HG03159 (cell line): ENCODE results near the gene RAB25.

Experiments
- ATAC-seq: cut with Tn5 transposase; IDR thresholded peaks from one replicate; pipeline ENCODE4 v1.9.1; 2021; ENCODE audit warnings: mild to moderate bottlenecking, moderate library complexity; ENCODE audit not compliant: unreplicated experiment

The RAB25 gene

DNA sequence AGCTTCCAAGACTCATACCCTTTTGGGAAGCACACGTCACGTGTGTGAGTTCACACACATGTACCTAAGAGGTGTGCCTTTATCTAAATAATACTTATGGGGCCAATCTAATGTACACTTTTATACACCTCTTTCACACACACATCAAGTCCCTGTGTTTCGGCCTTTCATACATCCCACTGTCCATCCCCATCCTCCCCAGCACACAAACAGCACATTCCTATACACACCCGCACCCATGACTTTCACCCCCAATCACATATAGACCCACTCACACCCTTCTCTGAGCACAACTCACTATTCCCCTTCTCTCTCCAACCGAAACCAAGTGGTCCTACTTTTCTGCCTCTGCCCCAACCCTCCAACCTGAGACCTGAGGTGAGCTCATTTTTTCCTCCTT, 17.8 kb downstream of the RAB25 start:
- no peak for ATAC-seq

DNA sequence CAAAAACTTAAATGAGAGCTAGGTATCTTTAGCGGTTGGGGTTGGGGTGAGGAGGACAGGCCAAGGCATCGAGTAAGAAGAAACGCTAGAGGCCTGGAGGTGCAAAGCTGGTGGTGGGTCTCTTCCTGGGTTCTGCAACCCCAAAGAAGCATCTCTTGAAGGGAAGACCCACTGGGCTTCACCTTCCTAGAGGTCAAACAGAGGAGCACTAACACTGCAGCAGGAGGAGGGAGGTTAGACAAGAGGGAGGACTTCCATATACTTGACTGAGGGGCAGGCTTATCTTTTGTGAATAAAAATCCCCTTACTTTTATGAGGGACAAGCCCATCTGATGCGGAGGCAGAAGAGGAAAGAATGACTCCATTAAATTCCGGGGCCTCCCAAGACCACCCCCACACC, 18.8 kb downstream of the RAB25 start:
- no peak for ATAC-seq

DNA sequence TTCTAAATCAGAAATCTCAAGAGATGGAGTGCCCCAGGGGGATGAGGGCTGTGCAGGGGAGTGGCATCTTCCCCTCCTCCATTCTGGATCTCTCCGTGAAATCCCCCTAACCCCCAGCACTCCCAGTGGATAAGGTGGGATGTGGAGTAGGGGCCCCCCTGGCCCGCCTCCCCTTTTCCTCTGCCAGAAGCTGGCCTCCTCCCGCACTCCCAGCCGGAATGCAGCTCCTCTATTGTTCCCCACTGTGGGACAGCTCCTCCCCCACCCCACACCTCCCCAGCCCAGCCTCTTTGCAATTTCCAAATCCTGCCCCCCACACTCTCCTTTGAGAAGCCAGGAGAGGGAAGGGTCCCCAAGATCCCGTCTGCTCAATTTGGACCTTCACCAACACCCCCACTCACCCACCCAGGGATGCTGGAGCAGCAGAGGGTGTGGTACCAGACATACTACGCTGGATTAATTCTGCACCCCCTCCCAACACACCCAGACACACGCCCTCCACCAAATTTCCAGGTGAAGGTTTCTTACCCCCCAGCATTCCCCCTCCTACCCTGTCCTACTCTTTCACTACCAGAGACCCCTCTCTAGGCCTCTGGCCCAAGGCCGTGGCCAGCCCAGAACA, 19.4 kb downstream of the RAB25 start:
- no peak for ATAC-seq

DNA sequence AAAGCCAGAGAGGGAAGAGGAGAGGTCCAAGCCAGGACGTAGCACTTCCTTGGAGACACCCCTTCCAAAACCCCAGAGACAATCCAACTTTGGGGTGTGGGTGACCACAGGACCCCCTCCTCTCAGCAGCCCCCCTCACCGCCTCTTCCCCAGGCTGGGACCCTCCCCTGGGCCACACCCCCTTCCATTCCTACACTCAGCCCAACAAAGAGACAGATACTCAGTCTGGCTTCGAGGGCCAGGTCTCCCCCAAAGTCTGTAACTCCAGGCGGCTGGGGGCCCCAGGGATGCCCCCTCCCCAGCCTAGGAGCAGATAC, 19.9 kb downstream of the RAB25 start:
- no peak for ATAC-seq

DNA sequence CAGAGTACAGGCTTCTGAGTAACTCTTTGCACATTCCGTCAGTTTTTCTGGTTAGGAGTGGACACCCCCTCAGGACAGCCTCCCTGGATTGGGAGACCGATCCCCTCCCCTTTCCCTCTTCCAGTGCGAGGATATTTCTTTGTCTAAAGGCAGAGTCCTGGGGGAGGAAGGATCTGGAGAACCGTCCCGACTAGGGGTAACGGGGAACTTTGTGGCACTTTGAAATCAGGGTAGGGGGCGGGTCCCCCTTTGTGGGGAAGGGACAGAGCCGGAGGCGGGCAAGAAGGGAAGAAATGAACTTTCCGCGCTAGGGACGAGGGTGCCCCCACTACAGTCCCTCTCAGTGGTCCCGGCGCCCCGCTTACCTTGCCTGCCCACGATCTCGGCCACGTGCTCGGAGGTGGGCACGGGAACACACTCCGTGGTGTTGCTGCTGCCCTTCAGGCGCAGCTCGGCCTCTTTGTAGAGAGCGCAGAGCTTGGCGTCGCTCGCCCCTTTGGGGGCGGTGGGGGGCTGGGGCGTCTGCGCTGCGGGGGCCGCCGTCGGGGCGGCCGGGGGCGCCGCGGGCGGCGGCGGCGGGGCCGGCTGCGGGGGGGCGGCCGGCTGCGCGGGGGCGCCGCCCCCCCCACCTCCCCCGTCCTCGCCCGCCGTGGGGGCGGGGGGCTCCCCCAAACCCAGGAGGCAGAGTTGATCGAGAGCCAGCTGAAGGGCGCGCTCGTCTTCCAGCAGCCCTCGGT, 20.4 kb downstream of the RAB25 start:
- ATAC-seq = no peak

DNA sequence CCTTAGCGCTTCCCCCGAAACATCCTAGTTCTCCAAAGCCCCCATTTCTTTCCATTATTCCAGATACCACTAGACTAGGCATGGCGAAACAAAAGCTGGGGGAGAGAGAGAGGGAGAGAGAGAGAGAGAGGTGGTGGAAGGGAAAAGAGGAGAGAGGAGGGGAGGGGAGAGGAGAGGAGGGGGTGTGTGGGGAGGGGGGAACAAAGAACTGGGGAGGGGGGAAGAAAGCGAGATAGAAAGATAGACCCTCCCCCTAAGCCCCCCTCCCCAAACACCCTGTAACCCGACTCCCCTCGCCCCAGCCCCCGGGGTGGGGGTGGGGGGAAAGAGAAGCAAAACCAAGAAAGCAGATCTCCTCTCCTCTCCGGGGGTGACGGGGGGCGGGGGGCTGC, 21.0 kb downstream of the RAB25 start:
- no peak for ATAC-seq

DNA sequence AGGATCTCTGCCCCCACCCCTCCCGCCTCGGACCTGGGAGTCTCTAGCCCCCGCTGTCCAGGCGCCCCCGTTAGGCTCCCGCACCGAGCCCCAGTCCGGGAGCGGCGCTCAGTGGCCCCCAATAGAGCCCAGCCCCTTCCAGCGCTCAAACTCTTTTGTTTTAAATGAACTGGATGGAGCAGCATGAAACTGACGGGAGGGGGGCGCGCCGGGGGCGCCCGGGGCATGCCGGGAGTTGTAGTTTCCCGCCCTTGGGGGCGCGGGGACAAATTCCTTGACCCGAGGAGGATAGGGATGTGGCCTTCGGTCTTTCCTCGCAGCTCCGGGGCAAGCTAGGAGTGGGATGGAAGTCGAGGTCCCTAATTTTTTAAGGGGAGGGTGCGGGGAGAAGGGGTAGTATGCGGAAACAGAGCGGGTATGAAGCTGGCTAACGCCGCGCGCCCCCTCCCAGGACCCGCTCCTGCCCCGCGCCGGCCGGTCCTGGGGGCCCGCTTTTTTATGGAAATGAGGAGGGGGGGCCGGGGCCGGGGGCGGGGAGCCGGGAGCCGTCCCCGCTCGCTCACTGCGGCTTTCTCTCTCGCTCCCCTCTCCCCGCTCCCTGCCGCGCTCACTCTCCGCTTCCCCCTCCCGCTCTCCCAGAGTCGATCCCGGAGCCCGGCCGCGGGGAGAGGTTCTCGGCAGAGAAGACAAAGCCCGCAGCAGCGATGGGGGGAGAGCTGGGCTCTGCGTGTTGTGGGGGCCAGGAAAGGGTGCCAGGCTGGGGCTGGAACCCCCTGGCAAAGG, 21.5 kb downstream of the RAB25 start, which contains the start of gene MEX3A:
Gene MEX3A (minus strand): TSS at position 157 of the 783 bp plus-strand sequence. CDS start 467 bp downstream, outside the sequence.
- ATAC-seq = peak; percentile 49

DNA sequence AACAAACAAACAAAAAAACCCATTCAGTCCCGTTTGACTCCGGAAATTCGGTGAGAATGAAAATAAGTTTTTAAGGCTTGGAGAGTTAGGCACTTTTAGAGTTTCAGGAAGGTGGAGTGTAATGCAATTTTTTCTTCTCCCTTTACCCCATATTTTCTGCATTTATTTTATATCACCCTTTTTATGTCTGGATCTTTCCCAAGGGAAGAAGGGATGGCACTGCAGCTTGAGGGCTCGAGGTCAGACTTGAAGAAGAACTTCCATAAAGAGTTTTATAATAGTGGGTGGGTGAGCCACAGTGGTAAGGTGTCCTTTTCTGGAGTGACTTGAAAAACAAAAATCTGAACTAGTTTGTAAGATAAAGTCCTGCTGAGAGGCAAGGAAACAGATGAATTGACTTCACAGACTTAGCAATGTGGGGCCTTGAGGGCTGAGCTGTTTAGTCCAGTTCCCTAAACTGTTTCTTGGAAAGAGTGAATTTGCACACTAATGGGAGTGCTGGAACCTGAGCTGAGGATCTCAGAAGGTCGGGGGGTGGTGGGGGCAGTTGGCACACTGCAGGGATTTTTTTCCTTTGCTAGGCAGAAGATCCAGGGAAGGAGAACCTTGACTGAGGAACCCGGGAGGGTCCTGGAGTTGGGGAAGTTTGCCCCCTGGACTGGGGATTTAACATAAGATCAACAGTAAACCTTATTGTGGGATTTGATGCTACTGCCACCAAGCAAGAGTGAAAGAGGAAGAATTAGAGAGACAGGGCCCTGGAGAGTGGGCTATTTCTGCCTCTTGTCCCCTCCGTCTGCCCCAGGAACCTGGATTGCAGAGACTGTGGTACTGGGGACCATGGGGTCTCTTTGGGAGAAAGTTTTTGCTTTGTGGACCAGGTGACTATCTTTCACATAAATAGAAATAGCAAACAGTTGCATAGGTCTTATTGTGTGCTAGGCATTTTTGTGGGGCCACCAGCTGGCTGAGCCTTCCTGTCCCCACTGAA, 23.1 kb downstream of the RAB25 start:
- ATAC-seq = no peak

DNA sequence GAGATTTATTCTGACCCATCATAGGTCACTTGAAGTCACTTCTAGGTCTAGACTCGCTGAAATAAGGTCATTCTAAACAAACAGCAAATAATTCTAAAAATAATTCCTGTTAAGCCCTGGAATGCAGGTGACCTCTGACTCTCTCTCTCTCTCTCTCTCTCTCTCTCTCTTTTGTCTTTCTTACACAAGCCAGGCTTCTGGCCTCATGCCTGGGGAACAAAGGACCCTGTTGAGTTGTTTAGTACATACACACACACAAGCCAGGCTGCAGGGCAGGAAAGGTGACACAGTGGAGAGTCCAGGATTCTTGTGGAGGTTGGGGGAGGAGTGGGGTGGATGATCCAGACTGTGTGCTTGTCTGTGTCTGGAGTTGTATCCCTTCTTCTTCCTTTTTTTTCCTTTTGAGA, 25.3 kb downstream of the RAB25 start:
- no peak for ATAC-seq

DNA sequence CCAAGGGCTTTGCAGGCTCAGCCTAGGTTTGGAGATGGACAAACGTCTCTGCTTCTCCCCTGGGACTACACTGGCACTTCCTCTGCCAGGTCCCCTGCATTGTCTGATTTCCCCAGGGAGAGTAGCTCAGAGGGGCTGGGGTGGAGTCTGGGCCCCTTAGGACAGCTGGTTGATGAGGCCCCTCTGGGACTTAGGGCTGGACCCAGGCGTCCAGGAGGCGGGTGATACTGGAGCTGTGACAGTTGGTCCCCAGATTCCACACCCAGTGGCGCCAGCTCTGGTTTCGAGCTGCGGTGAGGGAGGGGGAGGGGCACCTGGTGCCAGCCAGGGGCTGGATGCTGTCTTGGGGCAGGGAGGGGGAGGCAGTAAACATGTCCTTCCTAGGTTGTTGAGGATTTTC, 28.7 kb downstream of the RAB25 start:
- no peak for ATAC-seq

DNA sequence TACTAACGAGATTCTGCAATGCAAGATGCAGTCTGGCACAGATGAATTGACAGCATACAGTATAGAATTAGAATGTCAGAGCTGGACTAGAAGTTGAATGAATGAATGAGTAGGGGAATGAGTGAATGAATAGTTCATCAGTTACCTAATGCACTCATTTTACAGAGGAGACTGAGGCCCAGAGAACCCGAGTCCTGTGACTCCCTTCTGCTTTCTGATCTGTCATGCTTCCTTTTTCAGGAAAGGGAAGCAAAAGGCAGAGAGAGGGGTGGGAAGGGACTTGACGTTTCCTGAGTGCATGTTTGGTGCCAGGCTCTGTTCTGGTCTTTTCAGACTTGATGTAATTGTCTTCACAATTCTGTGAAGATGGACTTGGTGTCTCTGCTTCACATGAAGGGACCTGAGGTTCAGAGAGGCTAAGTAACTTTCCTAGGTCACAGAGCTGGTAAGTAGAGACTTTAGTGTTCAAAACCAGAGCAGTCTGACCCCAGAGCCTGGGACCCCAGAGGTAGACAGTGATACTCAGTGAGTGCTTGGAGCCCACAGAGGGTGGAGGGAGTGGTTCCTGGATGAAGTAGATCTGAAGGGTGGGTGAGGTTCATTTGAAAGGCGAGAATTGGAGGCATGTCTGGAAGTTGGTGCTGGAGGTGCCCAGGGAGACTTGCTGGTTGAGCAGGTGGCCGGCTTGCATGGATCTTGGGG, 29.3 kb downstream of the RAB25 start:
- no peak for ATAC-seq

DNA sequence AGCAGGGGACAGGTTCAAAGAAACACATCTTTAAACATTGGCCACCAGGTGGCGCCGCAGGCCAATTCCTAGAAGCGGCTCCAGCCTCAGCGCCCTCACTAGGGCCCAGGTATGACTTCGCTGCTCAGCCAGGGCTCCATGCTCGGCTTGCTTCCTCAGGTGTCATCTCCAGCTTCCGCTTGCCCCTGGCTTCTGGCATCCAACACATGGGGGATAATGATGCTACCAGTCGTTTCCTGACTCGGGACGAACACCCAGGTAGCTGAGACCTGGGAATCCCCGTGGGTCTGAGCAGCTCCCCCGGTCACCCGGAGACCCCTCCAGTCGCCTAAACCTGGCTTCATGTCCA, 29.9 kb downstream of the RAB25 start:
- no peak for ATAC-seq

DNA sequence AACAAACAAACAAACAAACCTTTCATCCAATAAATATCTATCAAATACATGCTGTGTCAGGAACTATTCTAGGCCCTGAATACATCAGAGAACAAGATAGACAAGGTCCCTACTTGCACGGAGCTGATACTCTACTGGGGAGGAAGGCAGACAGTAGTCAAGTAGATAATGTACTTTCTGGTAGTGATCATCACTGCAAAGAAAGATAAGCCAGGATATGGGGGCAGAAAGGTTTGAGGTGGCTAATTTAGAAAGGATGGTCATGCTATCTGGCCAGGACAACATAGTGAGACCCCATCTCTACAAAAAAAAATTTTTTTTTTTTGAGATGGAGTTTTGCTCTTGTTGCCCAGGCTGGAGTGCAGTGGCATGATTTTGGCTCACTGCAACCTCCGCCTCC, 30.6 kb downstream of the RAB25 start:
- ATAC-seq = no peak

DNA sequence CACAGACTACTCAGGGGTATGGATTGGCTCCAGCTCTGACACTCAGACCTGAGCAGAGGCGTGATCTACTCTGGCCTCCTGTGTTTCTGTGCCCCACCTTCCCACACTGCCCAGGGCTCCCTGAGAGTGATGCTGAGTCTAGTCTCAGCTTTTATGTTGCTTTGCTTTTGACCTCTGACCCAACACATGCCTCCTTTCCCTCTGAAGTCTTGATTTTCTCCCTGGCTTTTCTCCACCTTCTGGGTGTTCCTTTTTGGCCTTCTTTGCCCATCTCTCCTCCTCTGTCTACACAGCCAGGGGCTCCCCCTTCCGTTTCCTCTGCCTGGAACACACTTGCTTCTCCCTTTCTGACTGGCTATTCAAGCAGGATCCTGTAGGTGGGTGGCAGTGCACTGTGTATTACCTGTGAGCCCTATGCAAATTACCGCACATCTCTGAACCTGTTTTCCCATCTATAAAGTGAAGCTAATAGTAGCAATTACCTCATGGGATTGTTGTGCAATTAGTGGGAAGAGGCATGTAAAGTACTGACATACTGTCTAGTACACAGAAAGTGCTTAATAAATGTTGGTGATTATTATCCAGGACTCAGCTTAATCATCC, 35.0 kb downstream of the RAB25 start:
- ATAC-seq = no peak

DNA sequence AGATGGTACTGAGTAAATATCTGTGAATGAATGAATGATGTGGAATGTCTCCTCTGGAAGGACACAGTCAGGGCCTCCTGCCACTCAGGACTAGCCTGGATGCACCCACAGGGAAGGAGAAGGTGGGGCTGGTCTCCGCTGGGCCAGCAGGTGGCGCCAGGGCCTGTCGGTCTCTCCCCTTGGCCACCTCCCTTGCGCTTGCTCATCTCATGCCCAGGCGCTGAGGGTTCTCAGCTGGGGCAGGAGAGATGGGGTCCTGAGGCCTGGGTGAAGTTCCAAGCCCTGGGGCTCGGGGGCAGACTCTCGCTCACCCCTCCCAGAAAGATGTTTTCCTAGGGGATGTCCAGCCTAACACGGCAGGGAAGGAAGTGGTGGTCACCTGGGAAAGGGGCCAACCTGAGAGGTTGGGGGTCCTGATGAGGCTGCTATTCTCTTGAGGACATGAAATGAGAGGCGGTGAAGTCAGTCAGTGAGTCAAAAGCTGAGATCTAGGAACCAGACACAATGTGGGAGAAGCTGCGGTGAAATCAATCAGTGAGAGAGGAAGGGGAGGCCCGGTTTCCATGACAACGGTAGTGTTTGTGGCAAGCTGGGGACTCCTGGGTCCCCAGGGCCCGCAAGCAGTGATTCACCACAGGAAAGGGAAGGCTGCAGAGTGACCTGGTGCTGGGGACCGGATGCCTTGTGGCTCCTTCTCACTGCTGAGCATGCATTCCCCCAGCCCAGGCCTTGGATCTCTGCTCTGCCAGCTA, 35.9 kb downstream of the RAB25 start:
- ATAC-seq = peak; percentile 57

DNA sequence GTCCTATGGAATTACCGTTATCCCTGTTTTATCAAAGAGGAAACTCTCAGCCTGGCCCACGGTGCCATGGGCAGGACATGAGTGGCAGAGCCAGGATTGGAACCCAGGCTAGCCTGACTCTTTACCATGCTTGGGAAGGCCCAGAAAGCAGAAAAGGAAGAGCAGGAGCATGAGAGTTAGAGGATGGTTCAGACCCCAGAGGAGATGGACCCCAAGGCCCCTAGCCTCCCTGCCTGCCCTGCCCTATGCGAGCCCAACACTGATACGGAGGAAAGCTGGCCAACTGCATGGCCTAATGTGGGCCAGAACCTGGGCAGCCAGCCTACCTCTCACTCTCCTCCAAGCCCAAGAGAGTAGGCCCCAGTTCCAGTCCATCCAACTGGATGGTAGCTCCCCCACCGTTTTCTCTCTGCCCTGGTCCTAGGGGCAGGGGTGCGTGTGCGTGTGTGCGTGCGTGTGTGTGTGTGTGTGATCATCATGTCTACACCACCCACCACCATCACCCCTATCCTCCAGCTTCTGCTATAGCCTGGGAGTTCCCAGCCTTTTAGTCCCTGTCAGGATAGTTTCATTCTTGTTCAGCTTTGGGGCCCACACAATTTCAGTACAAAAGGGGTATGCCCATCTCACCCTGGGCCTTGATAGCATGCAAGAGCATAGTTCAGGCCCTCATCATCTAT, 36.7 kb downstream of the RAB25 start:
- ATAC-seq = no peak

DNA sequence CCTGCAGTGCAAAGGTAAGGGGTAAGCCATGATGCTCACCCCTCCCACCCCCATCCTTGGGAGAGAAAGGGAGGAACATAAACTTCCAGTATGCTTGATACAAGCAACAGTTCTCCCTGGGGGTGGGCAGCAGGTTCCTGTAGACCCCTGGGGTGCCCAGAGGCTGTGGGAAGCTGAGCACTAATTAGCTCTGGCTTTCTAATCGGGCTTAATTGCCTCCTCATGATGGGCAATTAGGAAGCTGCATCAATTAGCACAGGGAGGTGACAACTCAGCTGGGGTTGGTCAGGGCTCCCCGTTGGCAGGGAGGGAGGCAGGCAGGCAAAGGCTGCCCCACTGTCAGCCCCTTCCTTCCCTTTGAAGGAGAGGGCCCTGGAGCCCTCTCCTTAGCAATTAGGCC, 37.8 kb downstream of the RAB25 start:
- no peak for ATAC-seq

DNA sequence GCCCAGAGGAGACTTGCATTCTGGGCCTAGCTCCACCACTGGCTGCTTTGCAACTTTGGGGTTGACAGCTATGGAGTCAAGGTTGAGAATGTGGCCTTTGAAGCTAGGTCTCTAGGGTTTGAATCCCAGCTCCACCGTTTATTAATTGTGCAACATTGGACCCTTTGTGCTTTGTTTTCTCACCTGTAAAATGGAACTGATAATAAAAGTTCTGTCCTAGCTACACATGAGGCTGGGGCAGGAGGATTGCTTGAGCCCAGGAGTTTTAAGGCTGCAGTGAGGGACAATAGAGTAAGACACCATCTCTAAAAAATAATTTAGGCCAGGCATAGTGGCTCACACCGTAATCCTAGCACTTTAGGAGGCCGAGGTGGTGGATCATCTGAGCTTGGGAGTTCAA, 38.3 kb downstream of the RAB25 start:
- ATAC-seq = no peak
